ENCODE measurements around the gene KRT2.

- TF ChIP-seq SIN3A (IDR thresholded peaks at IDR 0.05; ENCODE audit: borderline replicate concordance, insufficient read depth, low read length), result no peak
- TF ChIP-seq POLR2AphosphoS5 (IDR thresholded peaks at IDR 0.05; ENCODE audit: low read depth, low read length), result no peak
- TF ChIP-seq REST (IDR thresholded peaks at IDR 0.05; ENCODE audit: insufficient read depth in 1 of 2, low read depth in 2 of 2, low read length in 2 of 2), result no peak
Observed at GRCh38 chr12:52603314-52603713, 48.7 kb downstream of the KRT2 start.
